GM19351 (cell line): Measurements from ENCODE around the gene PPP2R1B.
A peak's percentile ranks its signal among the peaks of the same experiment; 100 is the strongest.

Experiments used
- ATAC-seq: cut with Tn5 transposase; IDR thresholded peaks from one replicate; pipeline ENCODE4 v1.9.1; 2021; ENCODE audit warnings: mild to moderate bottlenecking, moderate library complexity; ENCODE audit not compliant: unreplicated experiment

PPP2R1B gene

GRCh38 chr11:111698852-111699559 lies 67.2 kb downstream of the PPP2R1B start:
- ATAC-seq = no peak

- peak; percentile 56 for ATAC-seq
Observed at GRCh38 chr11:111697933-111698371, 68.2 kb downstream of the PPP2R1B start.

GRCh38 chr11:111696556-111696955 lies 69.6 kb downstream of the PPP2R1B start:
- no peak for ATAC-seq

- ATAC-seq = no peak
Observed at GRCh38 chr11:111694851-111695250, 71.3 kb downstream of the PPP2R1B start.

GRCh38 chr11:111693224-111693937 lies 72.8 kb downstream of the PPP2R1B start:
- peak; percentile 45 for ATAC-seq

- no peak for ATAC-seq
Observed at GRCh38 chr11:111691741-111692140, 74.4 kb downstream of the PPP2R1B start.

- ATAC-seq = no peak
Observed at GRCh38 chr11:111691176-111691575, 75.0 kb downstream of the PPP2R1B start.

- no peak for ATAC-seq
Observed at GRCh38 chr11:111688013-111688412, 78.2 kb downstream of the PPP2R1B start.

- no peak for ATAC-seq
Observed at GRCh38 chr11:111684251-111684650, 81.9 kb downstream of the PPP2R1B start.

- ATAC-seq = no peak
Observed at GRCh38 chr11:111683806-111684205, 82.4 kb downstream of the PPP2R1B start.

GRCh38 chr11:111680486-111681175 lies 85.6 kb downstream of the PPP2R1B start:
- ATAC-seq = no peak
